ENCODE measurements around the gene LRIG1.

Gene LRIG1

GRCh38 chr3:66502245-66502874 lies 1.5 kb upstream of the LRIG1 start:
- FAIRE-seq: no peak

- FAIRE-seq: no peak
These were observed 842 bp upstream of the LRIG1 start for GRCh38 chr3:66501483-66502244.

- no peak for FAIRE-seq
These were observed 794 bp downstream of the LRIG1 start for GRCh38 chr3:66499881-66500575.

- no peak for FAIRE-seq
These were observed 1.9 kb downstream of the LRIG1 start for GRCh38 chr3:66498687-66499621.

GRCh38 chr3:66497985-66498671 lies 2.7 kb downstream of the LRIG1 start:
- no peak for FAIRE-seq

- FAIRE-seq: peak; percentile 24
These were observed 3.4 kb downstream of the LRIG1 start for GRCh38 chr3:66497288-66497984.

GRCh38 chr3:66496746-66497145 lies 4.1 kb downstream of the LRIG1 start:
- no peak for FAIRE-seq

GRCh38 chr3:66496301-66496700 lies 4.5 kb downstream of the LRIG1 start:
- FAIRE-seq: no peak

GRCh38 chr3:66495668-66496045 lies 5.2 kb downstream of the LRIG1 start:
- FAIRE-seq: no peak

GRCh38 chr3:66494959-66495667 lies 5.7 kb downstream of the LRIG1 start:
- FAIRE-seq: no peak

- FAIRE-seq: no peak
These were observed 7.2 kb downstream of the LRIG1 start for GRCh38 chr3:66493458-66494099.

- no peak for FAIRE-seq
These were observed 8.2 kb downstream of the LRIG1 start for GRCh38 chr3:66492672-66493071.

- FAIRE-seq: no peak
These were observed 8.8 kb downstream of the LRIG1 start for GRCh38 chr3:66492071-66492470.

GRCh38 chr3:66490984-66491383 lies 9.8 kb downstream of the LRIG1 start:
- FAIRE-seq: no peak

- no peak for FAIRE-seq
These were observed 10.6 kb downstream of the LRIG1 start for GRCh38 chr3:66490214-66490613.

- FAIRE-seq: no peak
These were observed 11.2 kb downstream of the LRIG1 start for GRCh38 chr3:66489581-66489980.

- no peak for FAIRE-seq
These were observed 11.7 kb downstream of the LRIG1 start for GRCh38 chr3:66489115-66489514.

- no peak for FAIRE-seq
These were observed 12.3 kb downstream of the LRIG1 start for GRCh38 chr3:66488492-66488891.

- FAIRE-seq: no peak
These were observed 13.4 kb downstream of the LRIG1 start for GRCh38 chr3:66487465-66487864.

- FAIRE-seq: no peak
These were observed 14.2 kb downstream of the LRIG1 start for GRCh38 chr3:66486646-66487045.
